ENCODE data around the gene SYT9.
"Not testable (repeated sequence)": the region's sequence is repeated elsewhere in the genome, so short reads cannot be mapped to it uniquely, and the experiment has no call there.

The SYT9 gene

GRCh38 chr11:7278314-7278917 is 26.7 kb downstream of the SYT9 start:
- DNase-seq, result peak; percentile 4

GRCh38 chr11:7279676-7280075 is 28.0 kb downstream of the SYT9 start:
- no peak for DNase-seq

GRCh38 chr11:7281079-7281478 is 29.4 kb downstream of the SYT9 start:
- no peak for DNase-seq

- DNase-seq, result no peak
Observed at GRCh38 chr11:7281809-7282208, 30.1 kb downstream of the SYT9 start.

GRCh38 chr11:7286178-7286577 is 34.5 kb downstream of the SYT9 start:
- no peak for DNase-seq

- DNase-seq, result no peak
Observed at GRCh38 chr11:7291100-7291829, 39.6 kb downstream of the SYT9 start.

- DNase-seq, result no peak
Observed at GRCh38 chr11:7292922-7293321, 41.2 kb downstream of the SYT9 start.

GRCh38 chr11:7299393-7299792 is 47.7 kb downstream of the SYT9 start:
- DNase-seq, result no peak

- no peak for DNase-seq
Observed at GRCh38 chr11:7300281-7300680, 48.6 kb downstream of the SYT9 start.

GRCh38 chr11:7303146-7303545 is 51.4 kb downstream of the SYT9 start:
- DNase-seq, result no peak

- DNase-seq, result no peak
Observed at GRCh38 chr11:7306900-7307299, 55.2 kb downstream of the SYT9 start.

GRCh38 chr11:7307836-7308235 is 56.1 kb downstream of the SYT9 start:
- DNase-seq, result no peak

- no peak for DNase-seq
Observed at GRCh38 chr11:7311903-7312302, 60.2 kb downstream of the SYT9 start.

GRCh38 chr11:7314811-7315604 is 63.3 kb downstream of the SYT9 start:
- no peak for DNase-seq

GRCh38 chr11:7319501-7319900 is 67.8 kb downstream of the SYT9 start:
- no peak for DNase-seq

GRCh38 chr11:7320306-7320705 is 68.6 kb downstream of the SYT9 start:
- no peak for DNase-seq

- DNase-seq, result no peak
Observed at GRCh38 chr11:7321473-7322450, 70.1 kb downstream of the SYT9 start.

GRCh38 chr11:7332451-7332850 is 80.7 kb downstream of the SYT9 start:
- no peak for DNase-seq

GRCh38 chr11:7332962-7333361 is 81.3 kb downstream of the SYT9 start:
- no peak for DNase-seq

GRCh38 chr11:7335442-7335841 is 83.7 kb downstream of the SYT9 start:
- not testable (repeated sequence) for DNase-seq

GRCh38 chr11:7341551-7341950 is 89.8 kb downstream of the SYT9 start:
- DNase-seq, result no peak

- DNase-seq, result no peak
Observed at GRCh38 chr11:7347611-7348431, 96.1 kb downstream of the SYT9 start.
